H1 (cell line): ENCODE measurements around the gene TBC1D24. TPM values are rescaled to one million over a fixed set of nuclear protein-coding genes. Genes with fewer than 3 reads are reported as not detected.
A peak's percentile ranks its signal among the peaks of the same experiment; 100 is the strongest.

Experiments
- CTCF ChIA-PET: fragments of 300-600 bp; sonication (Branson Sonifier 250); formaldehyde crosslinking; loops from one replicate; lab custom pipeline; 2021; ENCODE audit not compliant: partially characterized antibody; lab: Charles Lee
- POLR2A ChIA-PET: fragments of 300-600 bp; sonication (Branson Sonifier 250); formaldehyde crosslinking; loops from one replicate; lab custom pipeline; 2021; ENCODE audit warnings: inconsistent platforms; ENCODE audit not compliant: partially characterized antibody; lab: Charles Lee
- DNase-seq, 2 experiments: peaks; one replicate each; pipeline versions ENCODE4 v3.0.0 to v3.0.0-alpha.2; 2010 to 2022; ENCODE audit warnings: low spot score in 2 of 2, low read depth in 1 of 2, mixed read lengths in 1 of 2
- FAIRE-seq: peaks from 2 replicates; lab custom pipeline; 2011; peaks lifted over from hg19 to GRCh38; lab: Jason Lieb, UNC
- H2AFZ ChIP-seq: 2 replicates; pipeline ENCODE4 v1.8.1; 2012; ENCODE audit warnings: low read length, inconsistent platforms
- H2AK5ac ChIP-seq: 2 replicates; pipeline ENCODE4 v1.6.1; 2013; ENCODE audit warnings: low read depth, low read length
- H2BK120ac ChIP-seq: replicated peaks from 2 replicates; pipeline ENCODE3; 2013; ENCODE audit warnings: low read depth, low read length, inconsistent platforms
- H2BK12ac ChIP-seq: 2 replicates; pipeline ENCODE4 v1.6.1; 2013; ENCODE audit warnings: low read depth, low read length
- H2BK15ac ChIP-seq: 2 replicates; pipeline ENCODE4 v1.6.1; 2013; ENCODE audit warnings: low read length
- H2BK20ac ChIP-seq: 2 replicates; pipeline ENCODE4 v1.6.1; 2013; ENCODE audit warnings: low read length
- H2BK5ac ChIP-seq: 2 replicates; pipeline ENCODE4 v1.6.1; 2013; ENCODE audit warnings: low read depth, low read length
- H3K14ac ChIP-seq: 2 replicates; pipeline ENCODE4 v1.6.1; 2013; ENCODE audit warnings: inconsistent platforms; ENCODE audit not compliant: insufficient read length
- H3K18ac ChIP-seq: 2 replicates; pipeline ENCODE4 v1.6.1; 2013; ENCODE audit warnings: low read length; ENCODE audit errors: extremely low read depth
- H3K23ac ChIP-seq: 2 replicates; pipeline ENCODE4 v1.6.1; 2013; ENCODE audit warnings: inconsistent platforms; ENCODE audit not compliant: insufficient read length
- H3K23me2 ChIP-seq: 2 replicates; pipeline ENCODE4 v1.6.1; 2013; ENCODE audit warnings: low read depth, low read length
- H3K27ac ChIP-seq: 2 replicates; pipeline ENCODE4 v1.6.1; 2011; ENCODE audit warnings: low read depth, low read length, inconsistent platforms
- H3K27me3 ChIP-seq, 4 experiments: replicated peaks in 1 of 4; 1 replicate in 1 of 4; 2 replicates in 3 of 4; pipeline versions ENCODE4 v1.6.1 to v1.8.1; 2011 to 2013; ENCODE audit warnings: low read length in 3 of 4, mild to moderate bottlenecking in 3 of 4, inconsistent platforms in 2 of 4, mixed read lengths in 2 of 4, moderate library complexity in 1 of 4; ENCODE audit not compliant: control insufficient read depth in 3 of 4, insufficient read depth in 3 of 4; ENCODE audit errors: extremely low read depth in 1 of 4
- H3K36me3 ChIP-seq, 4 experiments: 2 replicates each; pipeline versions ENCODE4 v1.6.1 to v1.8.1; 2011 to 2013; ENCODE audit warnings: mild to moderate bottlenecking in 4 of 4, low read length in 3 of 4, moderate library complexity in 2 of 4, control low read depth in 1 of 4, inconsistent platforms in 1 of 4; ENCODE audit not compliant: insufficient read depth in 4 of 4, control insufficient read depth in 2 of 4
- H3K4ac ChIP-seq: replicated peaks from 2 replicates; pipeline ENCODE3; 2013; ENCODE audit warnings: low read length, low read depth, mixed read lengths, inconsistent platforms; ENCODE audit not compliant: insufficient read length
- H3K4me1 ChIP-seq, 4 experiments: replicated peaks in 1 of 4; 1 replicate in 1 of 4; 2 replicates in 3 of 4; pipeline versions ENCODE4 v1.6.1 to v1.8.1; 2011 to 2013; ENCODE audit warnings: low read length in 3 of 4, inconsistent platforms in 2 of 4, mixed read lengths in 1 of 4; ENCODE audit not compliant: insufficient read depth in 4 of 4, control insufficient read depth in 3 of 4
- H3K4me2 ChIP-seq, 2 experiments: 2 replicates each; pipeline versions ENCODE4 v1.6.1 to v1.8.1; 2011 to 2013; ENCODE audit warnings: low read depth in 2 of 2, low read length in 2 of 2, control low read depth in 1 of 2, inconsistent platforms in 1 of 2, mild to moderate bottlenecking in 1 of 2; ENCODE audit not compliant: insufficient read depth in 1 of 2
- H3K4me3 ChIP-seq, 4 experiments: fragments of 200-600, 300-600 bp in 1 of 4; sonication (generic), shearing (Covaris generic), sonication (Bioruptor Twin) in 1 of 4; 2 replicates each; pipeline versions ENCODE4 v1.5.1 to v1.8.1; 2011 to 2016; ENCODE audit warnings: low read length in 4 of 4, low read depth in 3 of 4, control low read depth in 2 of 4, inconsistent platforms in 2 of 4, mild to moderate bottlenecking in 2 of 4, mixed read lengths in 1 of 4, moderate library complexity in 1 of 4; ENCODE audit not compliant: insufficient read depth in 2 of 4; ENCODE audit errors: extremely low read depth in 1 of 4
- H3K56ac ChIP-seq: replicated peaks from 2 replicates; pipeline ENCODE3; 2013; ENCODE audit warnings: low read depth, mild to moderate bottlenecking, mixed read lengths, low read length, inconsistent platforms; ENCODE audit not compliant: insufficient read length
- H3K79me1 ChIP-seq: 2 replicates; pipeline ENCODE4 v1.6.1; 2013; ENCODE audit warnings: low read depth, low read length, control low read depth
- H3K79me2 ChIP-seq, 2 experiments: 2 replicates each; pipeline versions ENCODE4 v1.6.1 to v1.8.1; 2012 to 2013; ENCODE audit warnings: low read length in 2 of 2, mild to moderate bottlenecking in 2 of 2, inconsistent platforms in 1 of 2; ENCODE audit not compliant: insufficient read depth in 2 of 2, control insufficient read depth in 1 of 2
- H3K9ac ChIP-seq, 4 experiments: replicated peaks in 1 of 4; 1 replicate in 1 of 4; 2 replicates in 3 of 4; pipeline versions ENCODE4 v1.6.1 to v1.8.1; 2011 to 2013; ENCODE audit warnings: low read depth in 3 of 4, low read length in 3 of 4, control low read depth in 2 of 4, mild to moderate bottlenecking in 2 of 4, moderate library complexity in 2 of 4, inconsistent platforms in 1 of 4; ENCODE audit errors: extremely low read depth in 1 of 4
- H3K9me3 ChIP-seq, 2 experiments: 2 replicates each; pipeline versions ENCODE4 v1.6.1 to v1.8.1; 2012 to 2013; ENCODE audit warnings: mild to moderate bottlenecking in 2 of 2, moderate library complexity in 2 of 2, control low read depth in 1 of 2, inconsistent platforms in 1 of 2, low read depth in 1 of 2, low read length in 1 of 2, mixed read lengths in 1 of 2; ENCODE audit not compliant: insufficient read depth in 2 of 2
- H4K20me1 ChIP-seq, 2 experiments: replicated peaks in 1 of 2; 2 replicates each; pipeline versions ENCODE3 to v1.8.1; 2011 to 2013; ENCODE audit warnings: inconsistent platforms in 2 of 2, low read length in 2 of 2, mild to moderate bottlenecking in 1 of 2; ENCODE audit not compliant: insufficient read depth in 2 of 2, control insufficient read depth in 1 of 2
- H4K5ac ChIP-seq: 2 replicates; pipeline ENCODE4 v1.6.1; 2013; ENCODE audit warnings: low read length, low read depth, mixed read lengths, inconsistent platforms; ENCODE audit not compliant: insufficient read length
- H4K8ac ChIP-seq: 2 replicates; pipeline ENCODE4 v1.8.0; 2013; ENCODE audit warnings: mild to moderate bottlenecking, moderate library complexity, low read length, inconsistent platforms; ENCODE audit not compliant: insufficient read depth; ENCODE audit errors: extremely low read depth
- H4K91ac ChIP-seq: replicated peaks from 2 replicates; pipeline ENCODE3; 2013; ENCODE audit warnings: low read length, mixed read lengths, inconsistent platforms; ENCODE audit not compliant: insufficient read length
- CHD2 ChIP-seq: IDR thresholded peaks from 2 replicates; pipeline ENCODE4 v1.6.1; 2012; ENCODE audit warnings: low read length, improper control_type of control experiment
- CREB1 ChIP-seq: IDR thresholded peaks from 2 replicates; pipeline ENCODE4 v1.6.1; 2012; ENCODE audit warnings: inconsistent platforms
- GTF2F1 ChIP-seq: IDR thresholded peaks from 2 replicates; pipeline ENCODE4 v1.6.1; 2012; ENCODE audit warnings: low read depth, low read length, improper control_type of control experiment, borderline replicate concordance
- HDAC2 ChIP-seq, 2 experiments: fragments of 300-600 bp in 1 of 2; sonication (generic) in 1 of 2; IDR thresholded peaks; 2 replicates each; pipeline ENCODE4 v1.6.1; 2011 to 2012; ENCODE audit warnings: low read depth in 2 of 2, low read length in 2 of 2, mild to moderate bottlenecking in 2 of 2, moderate library complexity in 2 of 2, borderline replicate concordance in 1 of 2, inconsistent platforms in 1 of 2
- NANOG ChIP-seq: IDR thresholded peaks from 2 replicates; pipeline ENCODE4 v1.6.1; 2011; ENCODE audit warnings: low read length, low read depth, mild to moderate bottlenecking, inconsistent platforms; ENCODE audit not compliant: insufficient read depth, poor library complexity, severe bottlenecking
- RNF2 ChIP-seq: fragments of 200-900, 300-1000 bp; sonication (generic); IDR thresholded peaks from 2 replicates; pipeline ENCODE4 v1.7.1; 2016; ENCODE audit warnings: borderline replicate concordance, low read depth, mild to moderate bottlenecking, antibody characterized with exemption, low read length; ENCODE audit not compliant: poor library complexity, severe bottlenecking; ENCODE audit errors: missing control alignments
- WGBS, 2 experiments: shearing (Covaris generic) in 1 of 2; methylation state at CpG; one replicate each; pipeline versions ENCODE4 v1.1.6 to v1.1.7; 2013 to 2015; ENCODE audit warnings: low lambda C conversion rate in 2 of 2, mixed read lengths in 2 of 2, inconsistent platforms in 1 of 2, low coverage in 1 of 2, missing lambda C conversion rate in 1 of 2; ENCODE audit not compliant: insufficient replicate concordance in 2 of 2, insufficient coverage in 1 of 2, insufficient read length in 1 of 2; ENCODE audit errors: extremely low coverage in 1 of 2, missing lambda C conversion rate in 1 of 2; 5-methylcytosine and 5-hydroxymethylcytosine counted together
- polyA plus RNA-seq, 7 experiments: library from polyadenylated mRNA; depleted of rRNA in 3 of 7; stranded (reverse) in 5 of 7; unstranded in 2 of 7; fragments of >200 nt in 5 of 7; fragments of 200-250 nt in 2 of 7; gene quantifications; 1 replicate in 5 of 7; 2 replicates in 1 of 7; 4 replicates in 1 of 7; pipeline versions ENCODE4 v1.2.1 to v1.2.3, GENCODE V29; 2011 to 2013; ENCODE audit warnings: missing spikeins in 2 of 7, mixed read lengths in 2 of 7
- total RNA-seq: library from RNA; stranded (reverse); fragmentation: NEBNext Ultra II Directional; extraction: Animal tissue kit (Norgen Biotek cat#: 25700); gene quantifications from 2 replicates; pipeline ENCODE4 v1.2.1, GENCODE V29; 2021
- TF ChIP-seq, protein P1 (sequence below): IDR thresholded peaks from 2 replicates; pipeline ENCODE4 v1.6.1; 2012; ENCODE audit warnings: low read length, inconsistent platforms

TBC1D24 gene
- total and polyA plus RNA-seq, 2 of the 8 experiments (the other 6 are each of a cell fraction or from before 2014, with no cell fraction given) = 8.7 to 21.5 TPM

DNA sequence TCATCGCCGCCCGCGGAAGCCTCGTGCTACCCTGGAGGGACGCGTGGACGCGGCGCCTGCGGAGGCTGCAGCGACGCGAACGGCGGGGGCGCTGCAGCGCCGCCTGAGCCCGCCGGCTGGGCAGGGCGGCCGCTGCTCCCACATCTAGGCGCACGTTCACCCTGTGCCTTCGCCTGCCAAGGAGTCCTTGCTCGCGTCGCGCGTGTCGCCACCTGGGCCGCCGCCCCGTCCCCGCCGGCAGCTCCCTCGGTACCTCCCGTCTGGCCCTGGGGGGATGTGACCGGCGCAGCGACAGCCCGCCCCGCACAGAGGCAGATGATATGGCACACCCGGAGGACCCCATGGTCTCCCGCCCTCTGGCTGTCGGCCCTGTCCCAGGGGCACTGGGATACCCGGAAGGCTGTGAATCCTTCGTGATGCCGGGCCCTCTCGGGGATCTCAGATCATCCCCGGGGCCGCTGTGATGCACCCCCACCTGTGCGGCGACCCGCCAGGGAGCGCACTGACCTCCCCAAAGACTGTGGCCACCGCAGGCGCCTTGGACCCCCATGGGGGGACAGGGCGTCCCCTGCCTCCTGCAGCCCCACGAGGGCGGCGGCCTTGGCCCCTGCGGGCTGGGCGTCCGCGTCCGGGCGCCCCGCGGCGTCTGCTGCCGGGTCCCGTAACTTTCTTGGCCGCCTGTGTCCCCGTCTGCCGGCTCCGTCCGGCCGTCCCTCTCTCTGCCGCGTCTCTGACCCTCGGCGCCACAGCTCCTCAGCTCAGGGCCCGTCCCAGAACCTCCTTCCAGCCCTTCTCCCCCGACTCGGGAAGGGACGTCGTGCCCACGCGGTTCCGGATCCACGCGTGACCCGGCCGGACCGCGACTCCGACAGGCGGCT lies 689 bp upstream of the TBC1D24 start:
- H2BK12ac ChIP-seq = no peak overlapping the region
- H4K20me1 ChIP-seq = peaks cover 6 to 21% of the 10 kb centered on the region in 2 experiments
- peak overlapping the region; percentile 36 for H3K56ac ChIP-seq
- peak overlapping the region; percentile 72 for H4K8ac ChIP-seq
- peak overlapping the region; percentile 73 for H4K91ac ChIP-seq
- WGBS, 2 experiments = 2% methylated on average over 56 of the region's 100 CpGs; no CpG with 5 or more reads in 1 of the 2 experiments
- H3K79me2 ChIP-seq = peaks cover 0 to 2% of the 10 kb centered on the region in 2 experiments; a peak in 1 of 4 replicates
- no peak overlapping the region for H2AK5ac ChIP-seq
- H3K4me3 ChIP-seq = peak overlapping the region; percentile 45 to 93 (median 69)
- H3K18ac ChIP-seq = peak overlapping the region; percentile 95
- H2BK15ac ChIP-seq = peak overlapping the region; percentile 46; the same call in 1 of the 2 replicates
- peak overlapping the region; percentile 89 for H3K4ac ChIP-seq
- peaks cover 12% of the 10 kb centered on the region; the same call in 1 of the 2 replicates for H3K79me1 ChIP-seq
- H3K4me1 ChIP-seq = peaks cover 0 to 32% (median 18%) of the 10 kb centered on the region in 4 experiments; a peak in 6 of 7 replicates
- no peak overlapping the region; the same call in 1 of the 2 replicates for H2BK5ac ChIP-seq
- POLR2A ChIA-PET = interaction anchor here (0.8 to 3.5 kb wide), 5 partner anchors 15 to 204 kb away, joined by 3 to 20 read pairs (median 4); partner anchors contain the start of genes CEMP1 and TEDC2
- peak overlapping the region; percentile 83 to 92 for H3K4me2 ChIP-seq
- H2BK20ac ChIP-seq = no peak overlapping the region
- peak overlapping the region in 1 of 4 experiments; percentile 48; a peak in 2 of 7 replicates for H3K9ac ChIP-seq
- H4K5ac ChIP-seq = peak overlapping the region; percentile 26
- no peak overlapping the region for H3K27ac ChIP-seq
- H3K23ac ChIP-seq = no peak overlapping the region
- H3K36me3 ChIP-seq = no peaks in the 10 kb centered on the region
- H3K9me3 ChIP-seq = no peaks in the 10 kb centered on the region
- CTCF ChIA-PET = interaction anchor here (1.3 to 1.7 kb wide), 5 partner anchors 9 to 280 kb away, joined by 3 to 8 read pairs (median 6); no protein-coding TSS in a partner anchor
- no peak overlapping the region for H3K14ac ChIP-seq
- no peak overlapping the region for H2BK120ac ChIP-seq
- peaks cover 20% of the 10 kb centered on the region; the same call in 1 of the 2 replicates for H3K23me2 ChIP-seq
- H2AFZ ChIP-seq = peak overlapping the region; percentile 11; the same call in 1 of the 2 replicates
- no peak for FAIRE-seq
- DNase-seq = peak in 1 of 2 experiments; percentile 72
- H3K27me3 ChIP-seq = peaks cover 24 to 62% (median 50%) of the 10 kb centered on the region in 4 experiments
- TF ChIP-seq, protein P1, sequence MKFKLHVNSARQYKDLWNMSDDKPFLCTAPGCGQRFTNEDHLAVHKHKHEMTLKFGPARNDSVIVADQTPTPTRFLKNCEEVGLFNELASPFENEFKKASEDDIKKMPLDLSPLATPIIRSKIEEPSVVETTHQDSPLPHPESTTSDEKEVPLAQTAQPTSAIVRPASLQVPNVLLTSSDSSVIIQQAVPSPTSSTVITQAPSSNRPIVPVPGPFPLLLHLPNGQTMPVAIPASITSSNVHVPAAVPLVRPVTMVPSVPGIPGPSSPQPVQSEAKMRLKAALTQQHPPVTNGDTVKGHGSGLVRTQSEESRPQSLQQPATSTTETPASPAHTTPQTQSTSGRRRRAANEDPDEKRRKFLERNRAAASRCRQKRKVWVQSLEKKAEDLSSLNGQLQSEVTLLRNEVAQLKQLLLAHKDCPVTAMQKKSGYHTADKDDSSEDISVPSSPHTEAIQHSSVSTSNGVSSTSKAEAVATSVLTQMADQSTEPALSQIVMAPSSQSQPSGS = no peak
- TF ChIP-seq CREB1 (no peak), NANOG (no peak), RNF2 (no peak), HDAC2 (IDR thresholded peaks at IDR 0.05; ENCODE audit: borderline replicate concordance in 1 of 2, low read depth in 2 of 2, low read length in 2 of 2) (0 out of 4 replicates have a peak, but pooled peaks of 1 of the 2 experiments have one; percentile 67), GTF2F1 (no peak), CHD2 (no peak)
